Thyroid gland (tissue), 4 donors: ENCODE data around the gene PRSS33.

Experiments used
- CTCF ChIP-seq, 6 experiments: fragments of 200-600 bp in 3 of 6; fragments of 450-650 bp in 3 of 6; sonication (generic) in 3 of 6; IDR thresholded peaks; one replicate each; pipeline ENCODE4 v1.5.1; 2016 to 2019; ENCODE audit warnings: antibody characterized with exemption in 6 of 6, mild to moderate bottlenecking in 2 of 6, inconsistent platforms in 1 of 6, moderate library complexity in 1 of 6
- POLR2A ChIP-seq, 2 donors: fragments of 450-650 bp; IDR thresholded peaks; one replicate each; pipeline ENCODE4 v1.6.1; 2017; ENCODE audit warnings: antibody characterized with exemption in 2 of 2, mild to moderate bottlenecking in 2 of 2, moderate library complexity in 1 of 2

DNA sequence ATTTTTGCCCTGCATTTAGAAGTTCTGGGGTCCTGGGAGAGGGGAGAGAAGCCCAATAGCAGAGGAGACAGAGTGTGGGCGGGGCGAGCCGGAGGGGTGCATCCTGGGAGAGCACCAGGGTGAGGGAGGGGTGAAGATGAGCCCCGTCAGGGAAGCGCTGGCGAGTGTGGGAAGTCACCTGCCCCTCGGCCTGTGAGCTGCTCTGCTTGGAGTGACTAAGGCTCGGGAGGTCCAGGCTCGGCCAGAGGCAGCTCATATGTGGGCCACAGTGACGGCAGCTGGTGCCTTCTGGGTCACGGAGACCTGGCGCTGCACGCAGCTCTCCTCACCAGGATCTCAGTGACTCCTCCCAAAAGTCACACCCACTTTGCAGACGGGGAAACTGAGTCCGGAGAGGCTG, 43.8 kb upstream of the PRSS33 start:
- TF ChIP-seq CTCF (IDR thresholded peaks at IDR 0.05) (no peak), POLR2A (IDR thresholded peaks at IDR 0.05) (no peak)
